Fibroblast of peridontal ligament (primary cell): ENCODE measurements around the gene PDZD4.

Experiments used
- DNase-seq: peaks from one replicate; pipeline ENCODE4 v3.0.0-alpha.2; 2010; ENCODE audit errors: extremely low read depth

PDZD4 gene

DNA sequence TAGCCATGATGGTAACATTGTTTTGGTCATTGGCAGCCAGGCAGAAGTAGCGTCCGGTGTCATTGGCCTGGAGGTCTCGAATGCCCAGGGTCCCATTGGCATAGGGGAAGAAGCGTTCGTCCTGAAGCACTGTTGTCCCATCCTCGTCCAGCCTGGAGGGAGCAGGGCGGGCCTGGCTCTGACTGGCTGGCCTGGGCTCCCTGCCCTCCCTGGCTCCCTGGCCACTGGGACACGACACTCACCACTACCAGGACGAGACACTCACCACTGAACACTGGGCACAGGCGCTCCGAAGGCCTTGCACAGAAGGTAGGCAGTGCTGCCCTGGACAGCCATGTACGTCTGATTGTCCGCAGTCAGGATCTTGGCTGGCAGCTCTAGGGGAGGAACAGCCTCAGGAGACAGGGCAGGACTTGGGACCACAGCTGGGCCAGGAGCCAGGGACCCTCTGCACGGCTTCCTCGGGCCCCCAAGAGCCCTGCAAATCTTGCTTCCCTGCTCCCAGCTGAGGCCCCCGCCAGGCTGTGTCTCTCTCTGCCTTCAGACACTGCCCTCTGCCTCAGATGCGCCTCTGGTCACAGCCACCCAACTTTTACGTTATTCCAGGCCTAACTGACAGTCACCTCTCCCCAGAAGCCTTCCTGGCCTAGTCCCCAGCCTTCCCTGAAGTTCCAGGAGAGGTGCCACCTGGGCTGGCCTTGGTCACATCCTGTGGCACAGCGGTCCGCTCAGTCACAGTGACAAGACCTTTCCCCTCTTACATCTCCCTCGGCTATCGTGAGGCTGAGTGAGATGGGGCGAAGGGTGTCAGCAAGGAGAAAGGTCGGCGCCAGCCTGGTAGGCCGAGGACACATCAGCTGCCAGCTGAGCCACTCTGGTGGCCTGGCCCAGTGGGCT, 38.5 kb upstream of the PDZD4 start:
- no peak for DNase-seq

DNA sequence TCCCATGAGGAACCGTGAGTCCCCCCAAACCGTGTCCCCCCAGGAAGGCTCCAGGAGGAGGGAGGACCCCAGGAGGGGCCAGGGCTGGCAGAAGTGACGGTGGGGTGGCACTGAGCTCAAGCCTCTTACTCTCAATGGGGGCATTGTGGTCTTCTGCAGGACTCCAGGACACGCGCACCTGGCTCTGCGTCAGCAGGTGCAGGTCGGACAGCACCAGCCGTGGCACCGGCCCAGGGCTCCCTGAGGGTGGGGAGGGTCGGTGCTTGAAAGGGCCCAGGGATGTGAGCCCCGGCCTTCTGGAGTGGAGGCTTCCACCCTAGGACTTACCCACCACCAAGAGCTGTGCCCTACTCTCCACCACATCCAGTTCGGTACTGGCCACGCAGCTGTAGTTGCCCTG, 37.3 kb upstream of the PDZD4 start:
- DNase-seq, result no peak

DNA sequence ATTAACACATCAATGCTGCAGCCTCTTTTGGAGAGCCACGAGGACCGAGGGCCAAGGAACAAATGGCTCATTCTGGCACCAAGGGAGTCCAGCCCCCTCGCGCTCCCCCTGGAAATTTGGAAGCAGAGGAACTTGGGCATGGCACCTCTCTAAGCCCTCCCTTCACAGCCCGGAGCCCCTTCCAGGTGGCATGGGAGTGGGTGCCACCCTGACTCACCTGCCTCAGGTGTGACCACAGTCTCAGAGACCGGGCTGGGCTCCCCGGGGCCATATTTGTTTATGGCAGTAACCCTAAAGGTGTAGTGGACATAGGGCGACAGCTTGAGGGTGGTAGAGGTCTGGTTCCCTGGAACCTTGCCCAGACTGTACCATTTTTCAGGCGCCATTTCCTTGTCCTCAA, 36.8 kb upstream of the PDZD4 start:
- no peak for DNase-seq

DNA sequence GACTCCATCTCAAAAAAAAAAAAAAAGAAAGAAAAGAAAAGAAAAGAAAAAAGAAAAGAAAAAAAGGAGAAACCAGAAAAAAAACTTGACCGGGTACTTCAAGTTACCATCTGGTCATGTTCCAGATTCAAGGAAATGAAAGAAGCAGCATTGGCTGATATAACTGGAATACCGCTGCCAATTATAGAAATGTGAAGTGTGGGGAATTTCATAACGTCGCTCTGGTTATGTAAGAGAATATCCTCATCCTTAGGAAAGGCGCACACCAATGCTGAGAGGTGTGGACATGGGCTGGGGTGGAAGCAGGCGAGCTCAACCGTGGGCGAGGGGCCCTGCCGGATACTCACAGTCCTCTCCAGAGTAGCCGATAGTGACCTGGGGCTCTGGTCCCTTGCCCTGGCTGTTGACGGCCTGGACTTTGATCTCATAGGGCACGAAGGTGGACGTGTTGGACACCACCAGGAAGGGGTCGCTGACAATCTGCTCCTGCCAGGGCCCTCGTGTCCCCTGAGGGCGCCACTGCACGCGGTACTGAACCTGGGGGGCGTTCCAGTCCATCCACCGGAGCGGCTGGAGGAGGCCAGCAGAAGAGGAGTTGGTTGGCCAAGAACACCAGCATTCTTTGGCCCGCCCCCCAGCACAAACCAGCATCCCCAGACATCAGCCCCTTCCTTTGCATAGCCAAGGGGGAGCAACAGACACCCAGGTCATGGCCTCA, 36.1 kb upstream of the PDZD4 start:
- DNase-seq, result no peak

DNA sequence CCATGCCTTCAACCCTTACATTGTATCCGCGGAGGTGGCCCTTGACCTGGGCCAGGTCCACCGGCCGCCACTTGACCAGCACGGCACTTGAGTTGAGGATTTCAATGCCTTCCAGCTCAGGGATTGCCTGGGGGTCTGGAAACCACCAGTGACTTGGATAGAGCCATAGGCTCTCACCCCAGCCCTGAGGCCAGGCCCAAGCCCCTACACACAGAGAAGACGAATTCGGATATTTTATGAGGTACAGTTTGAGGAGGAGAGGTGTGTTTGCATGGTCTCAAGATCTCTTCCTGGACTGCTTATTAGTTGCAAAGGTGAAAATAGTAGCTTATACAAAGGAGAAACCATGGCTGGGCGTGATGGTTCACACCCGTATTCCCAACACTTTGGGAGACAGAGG, 35.3 kb upstream of the PDZD4 start:
- no peak for DNase-seq

DNA sequence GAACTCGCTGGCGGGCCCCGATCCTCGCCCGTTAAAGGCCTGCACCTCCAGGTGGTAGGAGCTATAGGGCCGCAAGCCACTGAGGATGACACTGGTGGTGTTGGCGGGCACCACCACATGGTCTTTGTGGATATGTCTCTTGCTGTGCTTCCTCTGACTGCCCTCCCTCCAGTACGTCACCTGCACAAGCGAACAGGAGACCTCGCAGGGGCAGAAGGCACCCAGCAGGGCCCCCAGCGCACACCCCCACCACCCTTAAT, 34.9 kb upstream of the PDZD4 start:
- DNase-seq, result no peak

DNA sequence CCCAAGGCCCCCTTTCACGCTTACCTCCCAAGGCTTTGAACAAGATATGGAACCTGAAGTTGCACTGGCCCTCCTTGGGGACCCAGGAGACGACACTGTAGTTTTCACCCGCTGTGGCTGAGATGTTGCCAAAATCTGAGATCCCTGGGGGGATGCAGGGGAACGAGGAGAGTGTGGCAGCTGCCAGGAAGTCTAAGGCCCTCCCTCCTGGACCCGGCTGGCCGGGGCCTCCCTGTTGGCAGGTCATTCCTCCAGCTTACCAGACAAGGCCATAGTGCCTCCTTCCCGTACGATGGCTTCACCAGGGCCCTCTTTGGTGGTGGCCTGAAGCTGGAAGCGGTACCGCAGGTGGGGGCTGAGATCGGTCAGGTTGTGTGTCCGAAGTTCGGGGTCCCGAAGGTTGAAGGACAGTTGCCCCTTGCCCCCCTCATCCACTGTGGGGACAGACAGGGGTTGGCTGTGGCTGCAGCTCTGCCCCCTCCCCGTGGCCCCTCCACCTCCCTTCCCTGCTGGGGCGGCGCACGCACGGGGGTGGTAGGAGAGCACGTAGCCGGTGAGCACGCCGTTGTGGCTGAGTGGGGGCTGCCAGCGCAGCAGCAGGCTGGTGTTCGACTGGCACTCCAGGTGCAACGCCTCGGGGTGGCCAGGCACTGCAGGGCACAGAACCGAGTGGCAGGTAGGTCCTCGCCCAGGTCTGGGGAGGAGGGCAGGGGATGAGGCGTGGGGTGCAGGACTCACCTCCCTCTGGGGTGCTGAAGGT, 34.4 kb upstream of the PDZD4 start:
- DNase-seq, result no peak

DNA sequence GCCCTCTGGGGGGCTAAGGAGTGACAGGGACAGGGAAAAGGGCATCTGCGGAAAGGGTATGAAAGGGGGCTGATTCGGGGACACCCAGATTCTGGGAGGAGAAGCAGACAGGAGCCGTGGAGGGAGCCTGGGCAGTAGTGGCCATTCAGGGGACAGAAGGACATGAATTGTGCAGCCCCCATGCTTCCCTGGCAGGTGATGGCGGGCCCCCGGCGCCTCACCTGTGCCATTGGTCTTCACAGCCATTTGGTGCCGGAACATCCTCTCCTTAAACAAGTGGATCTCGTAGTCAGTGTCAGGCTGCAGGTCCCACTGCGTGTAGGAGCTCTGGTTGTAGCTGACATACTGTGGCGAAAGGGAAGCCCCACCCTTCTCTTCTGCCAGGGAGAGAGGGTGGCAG, 33.8 kb upstream of the PDZD4 start:
- no peak for DNase-seq

DNA sequence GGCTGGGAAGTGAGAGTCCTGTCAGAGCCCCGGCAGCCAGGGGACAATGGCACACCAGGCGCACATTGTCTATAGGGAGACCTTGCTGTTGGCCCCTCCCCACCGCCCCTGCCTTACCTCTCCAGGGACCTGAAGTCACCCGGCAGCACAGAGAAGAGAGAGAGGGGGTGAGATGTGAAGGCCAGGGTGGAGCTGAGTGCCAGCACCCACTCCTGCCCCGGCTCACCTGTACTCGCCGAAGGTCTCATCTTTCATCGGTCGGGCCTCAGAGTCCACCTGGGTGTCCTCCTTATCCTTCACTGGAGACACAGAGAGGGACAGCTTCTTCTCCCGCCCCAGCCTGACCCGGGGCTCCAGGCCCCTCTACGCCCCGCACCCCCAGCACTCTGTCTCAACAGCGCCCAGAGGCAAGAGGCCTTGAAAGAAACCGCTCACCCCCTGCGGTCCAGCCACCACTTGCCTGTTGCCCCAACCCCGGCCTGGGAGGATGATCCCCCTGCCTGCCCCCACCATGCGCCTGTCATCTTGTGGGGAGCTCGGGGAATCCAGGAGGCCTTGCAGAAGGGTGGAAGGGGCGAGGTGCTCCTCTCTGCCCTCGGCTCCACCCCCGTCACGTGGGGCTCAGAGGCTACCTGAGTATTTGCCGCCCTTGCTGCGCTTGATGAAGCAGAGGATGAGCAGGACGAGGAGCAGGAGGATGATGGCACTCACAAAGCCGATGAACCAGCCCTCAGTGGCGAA, 33.1 kb upstream of the PDZD4 start:
- DNase-seq, result no peak

DNA sequence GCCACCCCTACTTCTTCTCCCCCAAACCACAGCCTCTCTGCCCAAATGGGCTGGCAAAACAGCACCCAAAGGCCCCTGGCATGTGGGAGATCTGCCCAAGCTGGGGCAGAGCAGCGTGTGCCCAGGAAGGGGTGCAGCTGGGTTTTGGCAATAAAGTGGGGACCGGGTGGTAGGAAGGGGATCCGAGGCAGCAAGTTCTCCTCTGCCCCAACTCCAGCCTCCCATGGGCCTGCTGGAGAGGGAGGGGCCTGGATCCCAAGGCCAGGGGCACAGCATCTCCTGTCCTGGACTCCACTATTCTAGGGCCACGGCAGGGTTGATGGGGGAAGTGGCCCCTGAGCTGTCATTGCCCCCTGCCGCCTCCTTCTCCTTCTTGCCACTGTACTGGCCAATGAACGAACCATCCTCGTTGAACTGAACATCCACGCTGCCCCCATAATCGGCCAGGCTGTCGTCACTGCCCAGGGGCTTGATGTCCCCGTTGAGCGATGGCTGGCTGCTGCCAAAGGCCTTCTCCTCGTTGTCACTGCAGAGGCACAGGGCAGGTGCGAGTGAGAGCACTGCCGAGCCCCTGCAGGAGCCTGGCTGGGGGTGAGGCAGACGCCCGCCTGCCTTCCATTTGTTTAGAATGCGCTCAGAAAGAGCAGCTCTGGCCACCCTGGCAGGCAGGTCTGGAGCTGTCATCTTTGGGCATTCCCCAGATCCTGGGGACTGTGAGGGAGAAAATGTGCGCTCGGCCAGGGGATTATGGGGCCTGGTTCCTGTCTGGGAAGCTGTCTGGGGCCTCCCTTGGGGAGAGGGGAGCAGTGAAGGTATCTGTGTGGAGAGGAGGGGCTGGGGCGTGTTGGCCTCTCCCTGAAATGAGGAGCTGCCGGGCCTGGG, 32.3 kb upstream of the PDZD4 start:
- DNase-seq, result no peak

DNA sequence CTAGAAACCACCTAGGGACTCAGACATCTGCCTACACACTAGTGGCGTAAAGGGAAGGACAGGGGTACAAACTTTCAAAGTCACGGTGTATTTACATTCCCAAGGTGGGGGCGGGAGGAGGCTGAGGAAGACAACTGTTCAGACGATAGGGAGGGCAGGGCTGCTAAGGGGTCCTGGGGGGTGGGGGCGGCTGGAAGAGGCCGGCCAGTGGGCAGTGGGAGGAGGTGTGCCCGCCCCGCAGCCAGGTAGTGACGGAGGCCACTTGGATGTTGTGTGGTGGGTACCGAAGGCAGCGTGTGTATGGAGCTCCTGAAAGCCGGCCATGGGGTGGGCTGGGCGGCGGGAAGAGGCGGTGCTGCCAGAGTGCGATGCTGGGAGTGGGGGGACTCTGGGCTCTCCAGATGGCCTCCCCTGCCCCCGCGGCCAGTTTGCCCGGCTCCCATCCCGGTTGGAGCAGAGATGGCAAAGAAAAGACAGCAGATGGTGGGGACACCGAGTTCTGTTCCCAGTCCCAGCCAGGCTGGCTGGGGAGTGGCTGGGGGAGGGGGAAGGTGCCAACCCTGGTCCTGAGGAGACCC, 31.5 kb upstream of the PDZD4 start:
- no peak for DNase-seq

DNA sequence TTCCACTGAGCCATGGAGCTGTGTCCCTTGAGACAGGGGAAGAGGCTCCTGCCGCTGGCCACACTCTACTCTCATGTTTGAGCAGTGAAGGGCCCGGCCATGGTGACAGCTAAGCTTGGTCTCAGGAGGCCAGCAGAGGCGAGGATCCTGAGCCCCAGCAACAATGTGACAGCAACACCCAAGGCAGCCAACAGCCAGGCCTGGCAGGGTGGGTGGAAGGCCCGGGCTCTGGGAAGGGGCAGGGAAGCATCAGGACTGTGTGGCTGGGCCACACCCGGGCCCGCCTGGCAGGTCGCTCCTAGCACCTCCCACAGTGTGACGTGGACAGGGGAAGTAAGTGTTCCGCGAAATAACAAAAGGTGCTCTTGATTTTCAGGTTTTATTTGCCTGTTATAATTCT, 30.8 kb upstream of the PDZD4 start:
- DNase-seq, result no peak

DNA sequence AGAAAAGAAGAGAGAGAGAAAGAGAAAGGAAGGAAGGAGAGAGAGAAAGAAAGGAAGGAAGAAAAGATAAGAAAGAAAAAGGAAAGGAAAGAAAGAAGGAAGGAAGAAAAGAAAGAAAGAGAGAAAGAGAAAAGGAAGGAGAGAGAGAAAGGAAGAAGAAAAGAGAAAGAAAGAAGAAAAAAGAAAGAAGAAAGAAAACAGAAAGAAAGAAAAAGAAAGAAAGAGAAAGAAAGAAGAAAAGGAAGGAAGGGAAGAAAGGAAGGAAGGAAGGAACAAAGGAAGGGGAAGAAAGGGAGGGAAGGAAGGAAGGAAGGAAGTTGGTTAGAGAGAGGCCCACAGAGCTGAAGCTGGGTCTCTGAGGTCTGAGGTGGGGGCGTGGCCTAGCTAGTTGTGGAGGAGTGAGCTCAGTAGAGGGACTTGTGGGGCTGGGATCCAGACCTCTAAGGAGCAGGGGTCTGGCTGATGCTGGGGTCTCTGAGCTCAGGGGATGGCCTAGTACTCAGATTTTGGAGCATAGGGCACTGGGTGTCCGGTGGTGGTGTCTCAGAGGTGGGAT, 27.1 kb upstream of the PDZD4 start:
- DNase-seq, result no peak

DNA sequence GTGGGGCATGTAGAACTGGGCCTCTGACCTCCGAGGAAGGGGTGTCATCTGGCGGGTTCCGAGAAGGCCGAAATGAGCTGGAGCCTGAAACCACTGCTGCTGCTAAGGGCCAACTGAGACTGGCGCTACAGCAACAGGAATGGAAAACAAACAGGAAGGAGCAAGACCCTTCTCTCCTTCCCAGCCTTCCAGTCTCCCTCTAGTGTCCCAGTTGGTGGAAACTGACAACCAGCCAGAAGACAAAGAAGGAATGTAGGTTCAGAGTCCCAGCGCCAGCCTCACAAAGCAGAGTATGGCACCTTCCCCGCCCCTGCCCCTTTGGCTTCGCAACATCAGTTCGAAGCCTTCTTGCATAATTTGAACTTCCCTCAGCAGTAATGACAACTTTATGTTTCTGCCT, 24.4 kb upstream of the PDZD4 start:
- DNase-seq, result no peak

DNA sequence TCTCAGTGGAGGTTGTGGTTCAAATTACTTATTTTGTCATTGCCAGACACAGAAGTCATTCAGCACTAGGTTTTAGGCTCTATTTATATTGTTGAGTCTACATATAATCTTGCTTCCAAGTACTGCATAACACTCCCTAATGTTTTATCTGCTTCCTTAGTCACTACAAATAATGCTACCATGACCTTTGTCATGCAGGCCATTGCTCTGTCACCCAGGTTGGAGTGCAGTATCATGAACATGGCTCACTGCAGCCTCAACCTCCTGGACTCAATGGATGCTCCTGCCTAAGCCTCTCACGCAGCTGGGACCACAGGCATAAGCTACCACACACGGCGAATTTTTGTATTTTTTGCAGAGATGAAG, 23.5 kb upstream of the PDZD4 start:
- DNase-seq, result no peak

DNA sequence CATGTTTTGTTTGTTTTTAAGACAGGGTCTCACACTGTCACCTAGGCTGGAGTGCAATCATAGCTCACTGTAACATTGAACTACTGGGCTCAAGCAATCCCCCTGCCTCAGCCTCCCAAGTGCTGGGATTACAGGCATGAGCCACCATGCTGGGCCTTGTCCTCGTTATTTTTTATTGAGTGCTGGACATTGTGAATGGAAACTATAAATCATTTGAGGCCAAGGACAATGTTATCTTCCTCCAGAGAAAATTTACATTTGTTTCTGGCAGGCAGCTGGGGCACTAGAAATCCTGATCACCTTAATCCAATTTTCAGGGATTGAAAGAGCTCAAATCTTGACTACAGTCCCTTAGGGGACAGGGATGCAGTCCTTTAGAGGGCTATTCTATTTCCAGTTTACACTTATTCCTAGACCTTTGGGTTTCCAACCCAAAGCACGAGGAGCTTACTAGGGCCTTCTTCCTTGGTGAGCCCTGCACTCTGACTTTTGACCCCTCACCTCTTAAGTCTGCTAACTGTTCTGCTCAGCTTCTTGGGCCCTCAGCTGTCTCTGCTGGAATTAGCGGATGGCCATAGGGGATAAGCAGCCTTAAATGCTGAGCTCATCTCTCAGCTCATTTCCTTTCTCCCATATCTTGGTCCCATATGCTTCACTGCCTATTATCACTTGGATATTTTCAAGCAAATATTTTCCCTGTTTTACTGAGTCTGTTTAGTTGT, 23.0 kb upstream of the PDZD4 start:
- DNase-seq, result no peak

DNA sequence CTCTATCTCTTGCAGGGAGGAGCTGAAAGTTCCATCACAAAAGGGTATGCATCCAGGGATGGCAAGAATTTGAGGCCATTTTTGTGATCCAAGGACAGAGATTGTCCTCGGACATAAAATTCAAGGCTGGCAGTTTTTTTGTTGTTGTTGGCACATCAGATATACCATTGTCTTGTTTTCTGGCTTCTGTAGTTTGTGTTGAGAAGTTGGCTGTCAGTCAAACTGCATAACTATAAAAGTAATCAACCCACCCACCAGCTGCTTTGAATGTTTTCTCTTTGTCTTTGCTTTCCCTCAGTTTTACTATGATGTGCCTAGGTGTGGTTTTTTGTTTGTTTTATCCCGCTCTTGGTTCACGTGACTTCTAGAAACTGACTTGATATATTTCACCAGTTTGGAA, 21.6 kb upstream of the PDZD4 start:
- no peak for DNase-seq

DNA sequence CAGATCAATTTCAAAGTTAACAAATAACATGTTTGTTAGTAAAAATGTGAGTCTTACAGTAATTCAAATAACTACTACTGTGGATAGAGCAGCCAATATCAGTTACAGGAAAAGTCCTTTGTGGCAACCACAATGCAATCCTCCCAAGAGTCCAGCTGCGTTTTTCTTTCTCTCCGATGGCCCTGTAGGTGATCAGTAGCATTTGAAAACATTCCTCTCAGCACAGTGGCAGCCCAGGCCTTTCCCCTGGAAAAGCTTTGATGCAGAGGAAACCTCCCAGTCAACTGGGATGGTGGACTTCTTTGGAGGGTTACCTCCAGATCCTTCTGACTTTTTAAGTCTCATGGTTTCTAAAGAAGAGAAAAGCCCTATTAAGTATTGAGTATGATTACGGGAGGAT, 18.0 kb upstream of the PDZD4 start:
- no peak for DNase-seq

DNA sequence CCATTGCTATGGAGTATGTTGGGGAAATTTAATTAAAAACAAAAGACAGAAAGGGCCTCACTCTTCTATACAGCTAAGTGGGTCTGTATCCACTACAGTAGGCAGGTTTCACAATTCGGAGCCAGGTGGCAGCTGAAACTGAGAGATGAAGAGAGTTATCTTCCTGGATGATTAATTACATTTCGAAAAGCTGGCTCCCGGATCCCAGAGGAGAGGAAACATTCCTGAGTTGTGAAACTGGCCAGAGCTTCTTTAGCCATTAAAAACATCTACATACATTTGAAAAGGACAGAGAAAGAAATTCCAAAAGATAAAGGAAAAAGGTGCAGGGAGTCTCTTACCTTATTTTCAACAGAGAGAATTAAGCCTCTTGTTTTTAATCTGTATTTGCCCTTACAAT, 15.5 kb upstream of the PDZD4 start:
- DNase-seq, result no peak

DNA sequence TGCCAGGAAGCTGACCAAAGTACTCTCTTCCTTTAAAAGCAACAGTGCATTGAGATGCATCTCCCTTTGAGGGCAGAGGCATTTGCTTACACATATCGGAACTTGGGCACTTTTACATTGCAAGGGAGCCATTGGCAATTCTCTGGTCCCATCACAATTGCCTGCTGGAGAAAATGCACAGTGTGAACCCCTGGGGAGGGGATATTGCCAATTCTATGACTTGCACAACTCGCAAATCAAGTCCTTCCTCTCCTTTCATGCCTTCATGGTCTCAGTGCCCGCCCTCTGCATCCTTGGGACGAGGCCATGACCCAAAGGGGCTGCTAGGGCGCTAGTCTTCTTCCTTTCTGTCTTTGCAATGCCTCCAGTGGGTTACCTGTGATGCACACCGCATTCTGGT, 14.9 kb upstream of the PDZD4 start:
- DNase-seq, result no peak
